Natural killer cell (primary cell): ENCODE results near the gene RBM47. TPM values are rescaled to one million over a fixed set of nuclear protein-coding genes. Genes with fewer than 3 reads are reported as not detected.

Source experiments
- ATAC-seq, 3 donors: fragments of 150-1000 bp in 2 of 3; fragments of 200-7000 bp in 1 of 3; cut with Tn5 transposase; 1 replicate in 1 of 3; 2 replicates in 2 of 3; pipeline ENCODE4 v1.10.0; 2021; ENCODE audit warnings: mild to moderate bottlenecking in 2 of 3, moderate library complexity in 2 of 3
- DNase-seq, 2 donors: peaks; one replicate each; pipeline versions ENCODE4 v3.0.0 to v3.0.0-alpha.2; 2013 to 2021; ENCODE audit warnings: mixed read lengths in 1 of 2
- H3K27ac ChIP-seq: one replicate; pipeline ENCODE4 v1.5.1; 2013; ENCODE audit warnings: mild to moderate bottlenecking, low read length
- H3K27me3 ChIP-seq: one replicate; pipeline ENCODE4 v1.6.1; 2013; ENCODE audit warnings: low read length; ENCODE audit not compliant: control insufficient read depth, insufficient read depth
- H3K36me3 ChIP-seq: one replicate; pipeline ENCODE4 v1.6.1; 2013; ENCODE audit warnings: low read length; ENCODE audit not compliant: control insufficient read depth, insufficient read depth
- H3K4me1 ChIP-seq: one replicate; pipeline ENCODE4 v1.6.1; 2013; ENCODE audit warnings: low read length; ENCODE audit not compliant: control insufficient read depth, insufficient read depth
- H3K4me3 ChIP-seq: one replicate; pipeline ENCODE4 v1.5.1; 2013; ENCODE audit warnings: low read length
- H3K9me3 ChIP-seq: one replicate; pipeline ENCODE4 v1.6.1; 2013; ENCODE audit warnings: low read length; ENCODE audit not compliant: control insufficient read depth, insufficient read depth
- H3K27ac Mint-ChIP-seq, 2 donors: one replicate each; pipeline ENCODE4 v1.8.0; 2022; ENCODE audit warnings: mild to moderate bottlenecking in 2 of 2, mixed read lengths in 2 of 2, moderate library complexity in 1 of 2
- H3K27me3 Mint-ChIP-seq, 2 donors: one replicate each; pipeline ENCODE4 v1.8.0; 2022; ENCODE audit warnings: low read depth in 2 of 2, mixed read lengths in 2 of 2
- H3K36me3 Mint-ChIP-seq: one replicate; pipeline ENCODE4 v1.8.0; 2022; ENCODE audit warnings: mixed read lengths
- H3K4me1 Mint-ChIP-seq, 2 donors: one replicate each; pipeline ENCODE4 v1.8.0; 2022; ENCODE audit warnings: mixed read lengths in 2 of 2
- H3K4me3 Mint-ChIP-seq: one replicate; pipeline ENCODE4 v1.8.0; 2022; ENCODE audit warnings: mild to moderate bottlenecking, moderate library complexity, mixed read lengths
- H3K9me3 Mint-ChIP-seq, 2 donors: one replicate each; pipeline ENCODE4 v1.8.0; 2022; ENCODE audit warnings: mixed read lengths in 2 of 2
- WGBS: methylation state at CpG from one replicate; pipeline ENCODE4 v1.1.7; 2013; ENCODE audit warnings: missing lambda C conversion rate; ENCODE audit not compliant: insufficient coverage; 5-methylcytosine and 5-hydroxymethylcytosine counted together
- intact Hi-C: fragments of 100-400 bp; cut with micrococcal nuclease; formaldehyde crosslinking; loops from one replicate; pipeline ENCODE4 v1.14.2; 2022
- total RNA-seq, 4 donors: library from RNA; stranded (reverse); fragments of 120-200 nt in 1 of 4; gene quantifications; one replicate each; pipeline versions ENCODE4 v1.2.3 to v1.2.4, GENCODE V29; 2013 to 2022
- TF ChIP-seq, protein P1 (sequence below): fragments of 200-600 bp; IDR thresholded peaks from one replicate; pipeline ENCODE4 v1.8.0; 2022; ENCODE audit warnings: antibody characterized with exemption

The RBM47 gene
- total RNA-seq, 3 donors from 2014 or later (not counting 1 experiment from before 2014, with no cell fraction given): 2.0 to 7.7 (median 3.9) TPM

DNA sequence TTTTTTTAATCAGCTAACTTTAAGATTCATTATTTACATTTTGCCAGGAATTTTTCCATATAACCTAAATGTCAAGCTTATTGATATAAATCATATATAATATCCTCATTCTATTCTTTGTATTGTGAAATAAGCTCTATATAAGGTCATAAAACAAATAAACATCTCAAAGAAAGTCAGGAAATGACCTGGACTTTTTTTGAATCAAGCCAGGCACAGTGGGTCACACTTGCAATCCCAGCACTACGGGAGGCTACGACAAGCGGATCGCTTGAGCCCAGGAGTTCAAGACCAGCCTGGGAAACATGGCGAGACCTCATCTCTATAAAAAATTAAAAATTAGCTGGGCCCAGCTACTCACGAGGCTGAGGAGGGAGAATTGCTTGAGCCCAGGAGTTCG is 88.9 kb downstream of the RBM47 start:
- Mint-ChIP-seq H3K9me3 (no peaks in the 10 kb centered on the region), H3K36me3 (no peaks in the 10 kb centered on the region), H3K4me3 (no peak overlapping the region), H3K4me1 (no peaks in the 10 kb centered on the region), H3K27ac (no peak overlapping the region), H3K27me3 (no peaks in the 10 kb centered on the region)
- Histone ChIP-seq H3K27me3 (no peaks in the 10 kb centered on the region), H3K4me3 (no peak overlapping the region), H3K27ac (no peak overlapping the region), H3K4me1 (no peaks in the 10 kb centered on the region), H3K36me3 (no peaks in the 10 kb centered on the region), H3K9me3 (no peaks in the 10 kb centered on the region)
- 92% methylated on average over 7 of the region's 7 CpGs for WGBS
- ATAC-seq (no peak), DNase-seq (no peak)
- TF ChIP-seq, protein P1, sequence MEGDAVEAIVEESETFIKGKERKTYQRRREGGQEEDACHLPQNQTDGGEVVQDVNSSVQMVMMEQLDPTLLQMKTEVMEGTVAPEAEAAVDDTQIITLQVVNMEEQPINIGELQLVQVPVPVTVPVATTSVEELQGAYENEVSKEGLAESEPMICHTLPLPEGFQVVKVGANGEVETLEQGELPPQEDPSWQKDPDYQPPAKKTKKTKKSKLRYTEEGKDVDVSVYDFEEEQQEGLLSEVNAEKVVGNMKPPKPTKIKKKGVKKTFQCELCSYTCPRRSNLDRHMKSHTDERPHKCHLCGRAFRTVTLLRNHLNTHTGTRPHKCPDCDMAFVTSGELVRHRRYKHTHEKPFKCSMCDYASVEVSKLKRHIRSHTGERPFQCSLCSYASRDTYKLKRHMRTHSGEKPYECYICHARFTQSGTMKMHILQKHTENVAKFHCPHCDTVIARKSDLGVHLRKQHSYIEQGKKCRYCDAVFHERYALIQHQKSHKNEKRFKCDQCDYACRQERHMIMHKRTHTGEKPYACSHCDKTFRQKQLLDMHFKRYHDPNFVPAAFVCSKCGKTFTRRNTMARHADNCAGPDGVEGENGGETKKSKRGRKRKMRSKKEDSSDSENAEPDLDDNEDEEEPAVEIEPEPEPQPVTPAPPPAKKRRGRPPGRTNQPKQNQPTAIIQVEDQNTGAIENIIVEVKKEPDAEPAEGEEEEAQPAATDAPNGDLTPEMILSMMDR: no peak
- intact Hi-C loops: no loop called here

DNA sequence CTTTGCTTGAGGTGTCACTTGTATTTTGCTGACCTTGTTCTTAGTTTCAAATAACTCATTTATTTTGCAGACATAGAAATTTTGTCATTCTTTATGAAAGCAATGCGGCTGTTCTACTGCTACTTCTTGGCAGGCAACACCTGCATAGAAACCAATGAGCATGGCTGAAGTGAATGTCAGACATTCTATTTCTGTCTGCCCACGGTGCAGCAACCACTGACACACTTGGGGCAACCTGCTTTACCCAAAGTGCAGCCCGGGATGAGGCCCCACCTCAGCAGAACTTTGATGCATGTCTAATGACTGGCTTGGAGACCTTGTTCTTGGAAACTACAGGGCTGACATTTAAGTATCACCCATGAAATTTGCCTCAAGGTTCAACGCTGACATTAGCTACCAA is 93.6 kb downstream of the RBM47 start:
- no peaks in the 10 kb centered on the region for H3K4me1 Mint-ChIP-seq
- no peaks in the 10 kb centered on the region for H3K36me3 ChIP-seq
- TF ChIP-seq, protein P1: no peak
- no peak overlapping the region for H3K27ac Mint-ChIP-seq
- no peak overlapping the region for H3K27ac ChIP-seq
- H3K4me1 ChIP-seq: no peaks in the 10 kb centered on the region
- WGBS: 55% methylated on average over 4 of the region's 4 CpGs
- ATAC-seq (no peak), DNase-seq (no peak)
- no peaks in the 10 kb centered on the region for H3K9me3 ChIP-seq
- no peak overlapping the region for H3K4me3 Mint-ChIP-seq
- H3K27me3 ChIP-seq: no peaks in the 10 kb centered on the region
- no peaks in the 10 kb centered on the region for H3K27me3 Mint-ChIP-seq
- H3K9me3 Mint-ChIP-seq: no peaks in the 10 kb centered on the region
- H3K36me3 Mint-ChIP-seq: no peaks in the 10 kb centered on the region
- intact Hi-C loops: no loop called here
- H3K4me3 ChIP-seq: no peak overlapping the region

GRCh38 chr4:40531636-40532023 is 98.0 kb downstream of the RBM47 start:
- no peaks in the 10 kb centered on the region for H3K36me3 ChIP-seq
- no peak for ATAC-seq
- TF ChIP-seq, protein P1: no peak
- no peak overlapping the region for H3K27ac ChIP-seq
- no peak overlapping the region for H3K27ac Mint-ChIP-seq
- H3K9me3 Mint-ChIP-seq: no peaks in the 10 kb centered on the region
- H3K4me1 ChIP-seq: no peaks in the 10 kb centered on the region
- H3K4me1 Mint-ChIP-seq: no peaks in the 10 kb centered on the region
- no peak overlapping the region for H3K4me3 Mint-ChIP-seq
- H3K27me3 Mint-ChIP-seq: no peaks in the 10 kb centered on the region
- H3K36me3 Mint-ChIP-seq: no peaks in the 10 kb centered on the region
- intact Hi-C loops: no loop called here
- no peak overlapping the region for H3K4me3 ChIP-seq
- H3K9me3 ChIP-seq: no peaks in the 10 kb centered on the region
- DNase-seq: no peak
- WGBS: 91% methylated on average over 3 of the region's 3 CpGs
- H3K27me3 ChIP-seq: no peaks in the 10 kb centered on the region

DNA sequence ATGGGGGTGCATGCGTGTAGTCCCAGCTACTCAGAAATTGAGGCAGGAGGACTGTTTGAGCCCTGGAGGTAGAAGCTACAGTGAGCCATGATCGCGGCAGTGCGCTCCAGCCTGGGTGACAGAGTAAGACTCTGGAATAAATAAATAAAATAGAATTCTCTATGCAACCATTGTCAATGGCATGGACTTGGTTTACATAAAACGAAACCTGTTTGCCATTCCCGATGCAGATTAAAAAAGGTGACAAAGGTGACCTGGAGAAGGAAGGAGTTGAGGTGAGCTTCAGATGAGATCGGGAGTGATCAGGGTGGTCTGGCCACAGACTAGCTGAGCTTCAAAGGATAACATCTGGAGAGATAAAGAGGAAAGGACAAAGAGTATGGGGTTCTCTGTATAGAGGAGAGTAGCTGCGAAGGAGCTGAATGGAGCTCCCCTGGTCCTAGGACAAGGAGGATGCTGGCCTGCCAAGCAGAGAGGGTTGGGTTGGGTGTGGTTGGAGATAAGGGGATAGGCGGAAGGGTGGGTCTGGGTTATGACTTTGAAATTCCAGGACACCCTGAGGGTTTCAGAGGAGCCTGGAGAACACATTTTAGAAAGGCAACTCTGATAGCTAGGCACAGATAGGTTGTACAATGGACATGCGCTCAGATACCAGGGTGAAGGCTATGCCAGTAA is 98.6 kb downstream of the RBM47 start:
- no peak overlapping the region for H3K27ac Mint-ChIP-seq
- ATAC-seq: no peak
- 94% methylated on average over 9 of the region's 10 CpGs for WGBS

More for the DNA sequence above, 98.6 kb downstream of the RBM47 start:
- Histone ChIP-seq H3K36me3 (no peaks in the 10 kb centered on the region), H3K9me3 (no peaks in the 10 kb centered on the region), H3K27me3 (no peaks in the 10 kb centered on the region), H3K4me3 (no peak overlapping the region), H3K27ac (no peak overlapping the region), H3K4me1 (no peaks in the 10 kb centered on the region)
- TF ChIP-seq, protein P1: no peak
- Mint-ChIP-seq H3K27me3 (no peaks in the 10 kb centered on the region), H3K4me1 (no peaks in the 10 kb centered on the region), H3K36me3 (no peaks in the 10 kb centered on the region), H3K4me3 (no peak overlapping the region), H3K9me3 (no peaks in the 10 kb centered on the region)
- no peak for DNase-seq
- intact Hi-C loops: no loop called here
